Lung (tissue), 12 donors: ENCODE data around the gene ATP1B1. TPM values are rescaled to one million over a fixed set of nuclear protein-coding genes. Genes with fewer than 3 reads are reported as not detected.

Experiments
- ATAC-seq: fragments of 200-7000 bp; cut with Tn5 transposase; one replicate; pipeline ENCODE4 v1.9.1; 2020; ENCODE audit warnings: moderate number of reproducible peaks; ENCODE audit not compliant: insufficient read depth, low FRiP score
- DNase-seq, 3 donors: peaks; one replicate each; pipeline ENCODE4 v3.0.0-alpha.2; 2013 to 2017
- H3K27ac ChIP-seq, 2 donors: one replicate each; pipeline ENCODE4 v1.5.1; 2013; ENCODE audit warnings: mild to moderate bottlenecking in 2 of 2, moderate library complexity in 2 of 2, control low read depth in 1 of 2, inconsistent platforms in 1 of 2, low read depth in 1 of 2, low read length in 1 of 2
- H3K27me3 ChIP-seq, 3 donors: one replicate each; pipeline ENCODE4 v1.5.1; 2013; ENCODE audit warnings: low read length in 2 of 3; ENCODE audit not compliant: control insufficient read depth in 3 of 3, insufficient read depth in 3 of 3
- H3K36me3 ChIP-seq, 4 donors: one replicate each; pipeline ENCODE4 v1.5.1; 2013; ENCODE audit warnings: low read length in 4 of 4, mild to moderate bottlenecking in 1 of 4, moderate library complexity in 1 of 4; ENCODE audit not compliant: control insufficient read depth in 4 of 4, insufficient read depth in 4 of 4
- H3K4me1 ChIP-seq, 5 donors: one replicate each; pipeline ENCODE4 v1.5.1; 2013; ENCODE audit warnings: low read length in 5 of 5, mild to moderate bottlenecking in 2 of 5, moderate library complexity in 1 of 5; ENCODE audit not compliant: control insufficient read depth in 5 of 5, insufficient read depth in 5 of 5
- H3K4me3 ChIP-seq: one replicate; pipeline ENCODE4 v1.5.1; 2013; ENCODE audit warnings: mild to moderate bottlenecking, control low read depth, moderate library complexity
- H3K9ac ChIP-seq, 2 donors: one replicate each; pipeline ENCODE4 v1.5.1; 2013; ENCODE audit warnings: low read length in 2 of 2, control low read depth in 1 of 2; ENCODE audit not compliant: insufficient read depth in 1 of 2
- H3K9me3 ChIP-seq, 4 donors: one replicate each; pipeline ENCODE4 v1.5.1; 2013; ENCODE audit warnings: low read length in 3 of 4, mild to moderate bottlenecking in 1 of 4, moderate library complexity in 1 of 4; ENCODE audit not compliant: control insufficient read depth in 4 of 4, insufficient read depth in 3 of 4
- CTCF ChIP-seq: IDR thresholded peaks from 2 replicates; pipeline ENCODE4 v1.5.1; 2012; ENCODE audit warnings: mild to moderate bottlenecking; ENCODE audit errors: control extremely low read depth, extremely low read depth
- WGBS, 2 donors: extraction: QIAGEN DNeasy Blood & Tissue Kit; methylation state at CpG; one replicate each; pipeline ENCODE4 v1.1.7; 2013; 5-methylcytosine and 5-hydroxymethylcytosine counted together
- polyA plus RNA-seq, 2 donors: library from polyadenylated mRNA; stranded (reverse); fragments of 200-250 nt; gene quantifications; one replicate each; pipeline ENCODE4 v1.2.1, GENCODE V29; 2013
- total RNA-seq, 2 donors: library from RNA; depleted of rRNA in 1 of 2; stranded (reverse); fragments of >200 nt in 1 of 2; gene quantifications; one replicate each; pipeline ENCODE4 v1.2.1, GENCODE V29; 2014 to 2021
- donor health status: control.
- donor health status: control.
- donor health status: Bipolar disorder and iron deficiency.
- donor health status: healthy.
- donor health status: DM: yes; HTN: yes; CAD: no.

The ATP1B1 gene
- total and polyA plus RNA-seq, 4 donors, result 105 to 226 (median 167) TPM

- DNase-seq, result no peak
- Histone ChIP-seq H3K4me1 (no peaks in the 10 kb centered on the region), H3K27ac (no peak overlapping the region), H3K9me3 (no peaks in the 10 kb centered on the region), H3K36me3 (no peaks in the 10 kb centered on the region), H3K27me3 (no peaks in the 10 kb centered on the region), H3K9ac (no peak overlapping the region), H3K4me3 (no peak overlapping the region)
- ATAC-seq, result no peak
- no peak for TF ChIP-seq CTCF
Measured at GRCh38 chr1:169143984-169144383, 37.5 kb downstream of the ATP1B1 start.

GRCh38 chr1:169144941-169145626 is 38.6 kb downstream of the ATP1B1 start:
- no peak for ATAC-seq
- H3K27me3 ChIP-seq, result no peaks in the 10 kb centered on the region
- no peaks in the 10 kb centered on the region for H3K9me3 ChIP-seq
- no peaks in the 10 kb centered on the region for H3K36me3 ChIP-seq
- WGBS, 2 donors, result 92 to 96% methylated on average over 7 of the region's 7 CpGs
- no peak overlapping the region for H3K27ac ChIP-seq
- no peak for TF ChIP-seq CTCF
- H3K9ac ChIP-seq, result no peak overlapping the region
- no peak overlapping the region for H3K4me3 ChIP-seq
- H3K4me1 ChIP-seq, result no peaks in the 10 kb centered on the region
- no peak for DNase-seq

GRCh38 chr1:169146576-169147214 is 40.2 kb downstream of the ATP1B1 start:
- ATAC-seq (no peak), DNase-seq (no peak)
- no peaks in the 10 kb centered on the region for H3K27me3 ChIP-seq
- H3K4me1 ChIP-seq, result peaks cover 0 to 2% (median 0%) of the 10 kb centered on the region in 5 donors
- no peak overlapping the region for H3K27ac ChIP-seq
- WGBS, 2 donors, result 93 to 96% methylated on average over 1 of the region's 1 CpG
- H3K36me3 ChIP-seq, result no peaks in the 10 kb centered on the region
- TF ChIP-seq CTCF, result no peak
- no peak overlapping the region for H3K4me3 ChIP-seq
- H3K9ac ChIP-seq, result no peak overlapping the region
- H3K9me3 ChIP-seq, result peaks cover 0 to 2% (median 0%) of the 10 kb centered on the region in 4 donors
